Activated B cell treated with CpG ODN at 0.5 μM for 24 hours (primary cell): ENCODE results near the gene SCRN1. TPM values are rescaled to one million over a fixed set of nuclear protein-coding genes. Genes with fewer than 3 reads are reported as not detected.
"Not testable (repeated sequence)": the region's sequence is repeated elsewhere in the genome, so short reads cannot be mapped to it uniquely, and the experiment has no call there.

Experiments
- ATAC-seq: fragments of 200-7000 bp; cut with Tn5 transposase; one replicate; pipeline ENCODE4 v1.10.0; 2021; ENCODE audit warnings: low read depth, mild to moderate bottlenecking, moderate library complexity
- CTCF ChIA-PET: fragments of 350-600 bp; sonication (Branson Sonifier 250); formaldehyde crosslinking; loops from one replicate; lab custom pipeline; 2021; ENCODE audit warnings: antibody characterized with exemption; lab: Charles Lee
- POLR2A ChIA-PET: fragments of 350-600 bp; sonication (Branson Sonifier 250); formaldehyde crosslinking; loops from one replicate; lab custom pipeline; 2021; ENCODE audit warnings: antibody characterized with exemption; lab: Charles Lee
- DNase-seq: peaks from one replicate; pipeline ENCODE4 v3.0.0; 2022
- H3K27ac Mint-ChIP-seq: one replicate; pipeline ENCODE4 v1.8.0; 2020; ENCODE audit warnings: mixed read lengths
- H3K27me3 Mint-ChIP-seq: one replicate; pipeline ENCODE4 v1.8.0; 2021; ENCODE audit warnings: mixed read lengths
- H3K36me3 Mint-ChIP-seq: one replicate; pipeline ENCODE4 v1.8.0; 2021; ENCODE audit warnings: low read depth, mixed read lengths
- H3K4me1 Mint-ChIP-seq: one replicate; pipeline ENCODE4 v1.8.0; 2021; ENCODE audit warnings: mixed read lengths
- H3K4me3 Mint-ChIP-seq: one replicate; pipeline ENCODE4 v1.8.0; 2020; ENCODE audit warnings: mild to moderate bottlenecking, mixed read lengths
- H3K9me3 Mint-ChIP-seq: one replicate; pipeline ENCODE4 v1.8.0; 2020; ENCODE audit warnings: mixed read lengths
- intact Hi-C: fragments of 100-400 bp; cut with micrococcal nuclease; formaldehyde crosslinking; loops from one replicate; pipeline ENCODE4 v1.15.1; 2024
- total RNA-seq: library from RNA; stranded (reverse); gene quantifications from 2 replicates; pipeline ENCODE4 v1.2.3, GENCODE V29; 2022
- TF ChIP-seq, protein P1 (sequence below): fragments of 200-600 bp; IDR thresholded peaks from one replicate; pipeline ENCODE4 v1.8.0; 2022; ENCODE audit warnings: antibody characterized with exemption, mild to moderate bottlenecking

The SCRN1 gene
- total RNA-seq, 1 donor from 2014 or later: 48.7 TPM

DNA sequence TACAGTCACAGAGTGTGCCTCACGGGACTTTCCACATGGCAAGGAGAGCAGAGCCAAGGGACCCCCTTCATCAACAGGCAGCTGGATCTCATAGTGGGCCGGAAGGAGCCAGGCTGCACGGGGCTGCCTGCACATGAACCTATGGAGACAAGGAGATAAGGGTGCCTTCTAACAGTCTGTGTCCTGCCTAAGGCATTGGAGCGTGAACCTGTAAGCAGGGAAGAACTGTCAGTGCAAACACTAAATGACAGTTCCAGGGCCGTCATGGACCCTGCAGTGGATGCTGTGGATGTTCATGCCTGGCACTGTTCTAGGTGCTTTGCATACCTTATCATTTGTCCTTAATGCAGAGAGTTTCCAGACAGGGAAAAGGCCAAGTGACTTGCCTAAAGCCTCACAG lies 97.4 kb downstream of the SCRN1 start:
- DNase-seq (no peak), ATAC-seq (no peak)
- Mint-ChIP-seq H3K27me3 (peaks cover 6% of the 10 kb centered on the region), H3K4me1 (no peaks in the 10 kb centered on the region), H3K4me3 (no peak overlapping the region), H3K27ac (no peak overlapping the region), H3K9me3 (peaks cover 5% of the 10 kb centered on the region), H3K36me3 (no peaks in the 10 kb centered on the region)
- ChIA-PET CTCF (no interaction called here), POLR2A (no interaction called here)
- intact Hi-C loops: no loop called here
- TF ChIP-seq, protein P1, sequence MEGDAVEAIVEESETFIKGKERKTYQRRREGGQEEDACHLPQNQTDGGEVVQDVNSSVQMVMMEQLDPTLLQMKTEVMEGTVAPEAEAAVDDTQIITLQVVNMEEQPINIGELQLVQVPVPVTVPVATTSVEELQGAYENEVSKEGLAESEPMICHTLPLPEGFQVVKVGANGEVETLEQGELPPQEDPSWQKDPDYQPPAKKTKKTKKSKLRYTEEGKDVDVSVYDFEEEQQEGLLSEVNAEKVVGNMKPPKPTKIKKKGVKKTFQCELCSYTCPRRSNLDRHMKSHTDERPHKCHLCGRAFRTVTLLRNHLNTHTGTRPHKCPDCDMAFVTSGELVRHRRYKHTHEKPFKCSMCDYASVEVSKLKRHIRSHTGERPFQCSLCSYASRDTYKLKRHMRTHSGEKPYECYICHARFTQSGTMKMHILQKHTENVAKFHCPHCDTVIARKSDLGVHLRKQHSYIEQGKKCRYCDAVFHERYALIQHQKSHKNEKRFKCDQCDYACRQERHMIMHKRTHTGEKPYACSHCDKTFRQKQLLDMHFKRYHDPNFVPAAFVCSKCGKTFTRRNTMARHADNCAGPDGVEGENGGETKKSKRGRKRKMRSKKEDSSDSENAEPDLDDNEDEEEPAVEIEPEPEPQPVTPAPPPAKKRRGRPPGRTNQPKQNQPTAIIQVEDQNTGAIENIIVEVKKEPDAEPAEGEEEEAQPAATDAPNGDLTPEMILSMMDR: no peak

DNA sequence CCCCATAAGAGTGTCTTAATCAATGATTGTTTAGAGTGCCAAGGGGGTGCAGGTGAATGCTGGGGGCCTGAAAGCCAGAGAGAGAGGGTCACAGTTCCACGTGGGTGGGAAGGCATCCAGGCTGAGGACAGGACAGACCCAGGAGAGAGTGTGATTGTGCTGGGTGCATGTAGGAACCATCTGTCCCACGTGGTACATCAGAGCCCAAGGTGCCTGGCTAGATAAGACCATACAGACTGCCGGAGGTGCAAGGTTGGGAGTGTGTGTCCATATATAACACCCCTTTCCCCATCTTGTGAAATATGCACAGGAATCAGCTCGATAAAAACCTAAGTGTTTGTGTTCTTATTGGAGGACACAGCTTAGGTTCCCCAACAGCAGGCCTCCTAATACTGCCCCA lies 97.8 kb downstream of the SCRN1 start:
- Mint-ChIP-seq H3K9me3 (peaks cover under 1% of the 10 kb centered on the region), H3K27me3 (peaks cover 2% of the 10 kb centered on the region), H3K4me1 (no peaks in the 10 kb centered on the region), H3K36me3 (no peaks in the 10 kb centered on the region), H3K4me3 (no peak overlapping the region), H3K27ac (no peak overlapping the region)
- CTCF ChIA-PET: no interaction called here
- intact Hi-C loops: no loop called here
- DNase-seq: no peak
- POLR2A ChIA-PET: no interaction called here
- TF ChIP-seq, protein P1: no peak
- no peak for ATAC-seq

DNA sequence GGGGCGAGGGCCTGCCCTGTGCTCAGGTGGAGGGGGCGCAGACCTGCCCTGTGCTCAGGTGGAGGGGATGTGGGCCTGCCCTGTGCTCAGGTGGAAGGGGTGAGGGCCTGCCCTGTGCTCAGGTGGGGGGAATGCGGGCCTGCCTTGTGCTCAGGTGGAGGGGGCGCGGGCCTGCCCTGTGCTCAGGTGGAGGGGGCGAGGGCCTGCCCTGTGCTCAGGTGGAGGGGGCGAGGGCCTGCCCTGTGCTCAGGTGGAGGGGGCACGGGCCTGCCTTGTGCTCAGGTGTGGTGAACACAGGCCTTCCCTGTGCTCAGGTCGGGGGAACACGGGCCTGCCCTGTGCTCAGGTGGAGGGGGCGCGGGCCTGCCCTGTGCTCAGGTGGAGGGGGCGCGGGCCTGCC lies 98.8 kb downstream of the SCRN1 start:
- ATAC-seq, H3K27ac Mint-ChIP-seq, H3K4me1 Mint-ChIP-seq, DNase-seq, H3K36me3 Mint-ChIP-seq, CTCF ChIA-PET, H3K9me3 Mint-ChIP-seq, H3K4me3 Mint-ChIP-seq, H3K27me3 Mint-ChIP-seq, intact Hi-C loops, POLR2A ChIA-PET: not testable (repeated sequence)

DNA sequence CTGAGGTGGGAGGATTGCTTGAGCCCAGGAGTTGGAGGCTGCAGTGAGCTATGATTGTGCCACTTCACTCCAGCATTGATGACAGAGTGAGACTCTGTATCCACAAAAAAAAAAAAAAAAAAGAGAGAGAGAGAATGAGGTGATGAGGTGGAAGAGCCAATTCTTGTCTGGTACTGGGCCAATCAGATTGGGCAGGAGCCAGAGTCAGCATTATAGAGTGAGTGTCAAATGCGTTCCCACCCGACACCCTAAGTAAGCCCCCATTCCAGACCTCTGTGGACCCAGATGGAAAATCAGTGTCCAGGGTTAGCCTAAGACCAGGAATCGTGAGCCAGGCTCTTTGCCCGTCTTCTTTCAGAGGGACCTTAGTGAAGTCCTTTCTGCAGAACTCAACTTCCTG lies 99.3 kb downstream of the SCRN1 start:
- ChIA-PET POLR2A (interaction anchor here (0.6 kb wide), 1 partner anchor 9 kb away, joined by 6 read pairs; no protein-coding TSS in a partner anchor), CTCF (no interaction called here)
- ATAC-seq (no peak), DNase-seq (no peak)
- Mint-ChIP-seq H3K9me3 (no peaks in the 10 kb centered on the region), H3K27ac (no peak overlapping the region), H3K4me3 (no peak overlapping the region), H3K36me3 (no peaks in the 10 kb centered on the region), H3K4me1 (no peaks in the 10 kb centered on the region), H3K27me3 (peaks cover 1% of the 10 kb centered on the region)
- intact Hi-C loops: no loop called here
- TF ChIP-seq, protein P1: no peak

DNA sequence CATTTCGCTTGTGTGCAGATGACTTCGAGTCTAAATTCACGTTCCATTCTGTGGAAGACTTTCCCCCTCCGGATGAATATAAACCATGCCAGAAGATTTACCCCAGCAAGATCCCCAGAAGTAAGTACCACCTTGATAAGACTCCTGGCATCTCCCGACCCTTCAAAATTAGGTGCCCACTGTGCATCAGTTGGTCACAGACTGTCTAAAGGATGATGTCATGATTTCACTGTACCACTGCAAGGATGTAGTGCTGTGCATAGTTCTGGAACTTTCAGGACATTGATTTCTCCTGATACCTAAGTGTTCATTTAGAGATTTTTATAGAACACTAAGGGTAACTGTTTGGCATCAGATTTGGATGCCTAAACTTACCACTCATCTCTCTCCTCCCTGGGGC lies 100.3 kb downstream of the SCRN1 start:
- H3K36me3 Mint-ChIP-seq: no peaks in the 10 kb centered on the region
- peaks cover 4% of the 10 kb centered on the region for H3K27me3 Mint-ChIP-seq
- H3K9me3 Mint-ChIP-seq: no peaks in the 10 kb centered on the region
- H3K4me1 Mint-ChIP-seq: peaks cover 4% of the 10 kb centered on the region
- ChIA-PET POLR2A (no interaction called here), CTCF (no interaction called here)
- intact Hi-C loops: no loop called here
- no peak for ATAC-seq
- no peak overlapping the region for H3K4me3 Mint-ChIP-seq
- DNase-seq: no peak
- H3K27ac Mint-ChIP-seq: no peak overlapping the region
- TF ChIP-seq, protein P1: no peak

DNA sequence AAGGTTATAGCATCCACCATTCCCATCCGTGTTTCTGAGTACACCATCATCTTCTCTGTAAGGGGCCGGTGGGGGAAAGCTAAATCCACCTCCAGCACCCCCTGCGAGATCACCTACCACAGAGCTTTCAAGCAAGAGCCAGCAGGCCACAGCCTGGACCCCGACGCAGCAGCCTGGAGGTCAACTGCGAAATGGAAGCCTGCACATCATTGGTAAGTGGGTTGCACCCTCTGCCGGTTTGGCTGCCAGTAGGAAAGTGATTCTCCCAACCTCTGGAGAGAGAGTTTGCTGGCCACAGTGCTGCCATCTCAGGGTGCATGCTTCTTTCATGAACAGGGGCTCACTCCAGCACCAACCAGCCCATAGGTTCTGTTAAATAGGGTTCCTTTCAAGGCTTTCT lies 101.6 kb downstream of the SCRN1 start:
- peaks cover 4% of the 10 kb centered on the region for H3K4me1 Mint-ChIP-seq
- ATAC-seq (no peak), DNase-seq (no peak)
- peaks cover 10% of the 10 kb centered on the region for H3K27me3 Mint-ChIP-seq
- H3K9me3 Mint-ChIP-seq: no peaks in the 10 kb centered on the region
- TF ChIP-seq, protein P1: no peak
- H3K36me3 Mint-ChIP-seq: no peaks in the 10 kb centered on the region
- intact Hi-C loops: no loop called here
- CTCF ChIA-PET: no interaction called here
- POLR2A ChIA-PET: no interaction called here
- no peak overlapping the region for H3K4me3 Mint-ChIP-seq
- H3K27ac Mint-ChIP-seq: no peak overlapping the region
